Vagina (tissue), 2 donors: ENCODE data around the gene TTLL9.

Source experiments
- POLR2A ChIP-seq, 2 donors: fragments of 450-650 bp; IDR thresholded peaks; one replicate each; pipeline ENCODE4 v1.6.1; 2017; ENCODE audit warnings: antibody characterized with exemption in 2 of 2, mild to moderate bottlenecking in 2 of 2, moderate library complexity in 2 of 2
- POLR2AphosphoS5 ChIP-seq, 2 donors: sonication (generic); formaldehyde crosslinking; IDR thresholded peaks; one replicate each; pipeline ENCODE4 v1.9.0; 2017; ENCODE audit warnings: antibody characterized with exemption in 2 of 2, mild to moderate bottlenecking in 2 of 2, low read depth in 1 of 2; ENCODE audit not compliant: insufficient read depth in 1 of 2
- TF ChIP-seq, protein P1 (sequence below), 3 experiments: fragments of 450-650 bp in 2 of 3; fragments of 200-600 bp in 1 of 3; sonication (generic) in 1 of 3; IDR thresholded peaks; one replicate each; pipeline ENCODE4 v1.5.1; 2017 to 2019; ENCODE audit warnings: antibody characterized with exemption in 3 of 3, mild to moderate bottlenecking in 2 of 3, moderate library complexity in 2 of 3

- TF ChIP-seq, protein P1, sequence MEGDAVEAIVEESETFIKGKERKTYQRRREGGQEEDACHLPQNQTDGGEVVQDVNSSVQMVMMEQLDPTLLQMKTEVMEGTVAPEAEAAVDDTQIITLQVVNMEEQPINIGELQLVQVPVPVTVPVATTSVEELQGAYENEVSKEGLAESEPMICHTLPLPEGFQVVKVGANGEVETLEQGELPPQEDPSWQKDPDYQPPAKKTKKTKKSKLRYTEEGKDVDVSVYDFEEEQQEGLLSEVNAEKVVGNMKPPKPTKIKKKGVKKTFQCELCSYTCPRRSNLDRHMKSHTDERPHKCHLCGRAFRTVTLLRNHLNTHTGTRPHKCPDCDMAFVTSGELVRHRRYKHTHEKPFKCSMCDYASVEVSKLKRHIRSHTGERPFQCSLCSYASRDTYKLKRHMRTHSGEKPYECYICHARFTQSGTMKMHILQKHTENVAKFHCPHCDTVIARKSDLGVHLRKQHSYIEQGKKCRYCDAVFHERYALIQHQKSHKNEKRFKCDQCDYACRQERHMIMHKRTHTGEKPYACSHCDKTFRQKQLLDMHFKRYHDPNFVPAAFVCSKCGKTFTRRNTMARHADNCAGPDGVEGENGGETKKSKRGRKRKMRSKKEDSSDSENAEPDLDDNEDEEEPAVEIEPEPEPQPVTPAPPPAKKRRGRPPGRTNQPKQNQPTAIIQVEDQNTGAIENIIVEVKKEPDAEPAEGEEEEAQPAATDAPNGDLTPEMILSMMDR (IDR thresholded peaks at IDR 0.05), result no peak
- TF ChIP-seq POLR2A (IDR thresholded peaks at IDR 0.05) (no peak), POLR2AphosphoS5 (IDR thresholded peaks at IDR 0.05; ENCODE audit: insufficient read depth in 1 of 2, low read depth in 1 of 2) (no peak)
Observed at GRCh38 chr20:31991339-31991705, 120.9 kb downstream of the TTLL9 start.
